Dermis microvascular lymphatic vessel endothelial cell (primary cell): ENCODE data around the gene HELQ. TPM values are rescaled to one million over a fixed set of nuclear protein-coding genes. Genes with fewer than 3 reads are reported as not detected.
A peak's percentile ranks its signal among the peaks of the same experiment; 100 is the strongest.
"Not testable (repeated sequence)": the region's sequence is repeated elsewhere in the genome, so short reads cannot be mapped to it uniquely, and the experiment has no call there.

Experiments used
- DNase-seq, 2 donors: peaks; one replicate each; pipeline versions ENCODE4 v3.0.0 to v3.0.0-alpha.2; 2010; ENCODE audit warnings: low read depth in 2 of 2
- total RNA-seq: library from RNA; depleted of rRNA; stranded (reverse); fragments of >200 nt; gene quantifications from 2 replicates; pipeline ENCODE4 v1.2.1, GENCODE V29; 2014

HELQ gene
- total RNA-seq, 1 donor from 2014 or later = 8.9 TPM

DNA sequence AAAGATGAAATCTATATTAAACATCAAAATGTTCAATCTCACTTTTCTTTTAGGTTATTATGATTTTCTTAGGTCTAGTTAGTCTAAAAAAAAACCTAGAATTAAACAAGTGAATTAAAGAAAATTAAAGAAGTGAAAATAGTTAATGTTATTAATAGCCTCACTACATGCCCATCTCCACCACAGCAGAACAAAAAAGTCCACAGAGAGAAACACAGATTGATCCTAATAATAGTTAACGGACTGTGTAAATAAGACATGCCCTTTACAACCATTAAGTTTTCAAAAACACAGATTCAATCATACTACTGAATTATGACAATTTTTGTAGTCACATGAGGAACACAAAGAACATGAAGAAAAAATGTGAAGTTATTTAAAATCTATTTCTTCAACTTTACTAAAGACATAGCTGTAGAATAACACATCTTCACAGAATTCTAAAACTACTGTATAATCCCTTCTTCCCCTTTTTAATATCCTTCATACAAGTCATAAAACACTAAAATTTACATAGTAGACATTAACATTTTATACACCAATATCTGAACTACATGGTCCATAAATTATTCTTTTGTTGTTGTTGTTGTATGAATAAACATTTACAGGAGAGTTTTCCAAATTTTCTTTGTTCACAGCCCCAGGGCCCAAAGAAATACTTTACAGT is 15.3 kb downstream of the HELQ start:
- DNase-seq = no peak

DNA sequence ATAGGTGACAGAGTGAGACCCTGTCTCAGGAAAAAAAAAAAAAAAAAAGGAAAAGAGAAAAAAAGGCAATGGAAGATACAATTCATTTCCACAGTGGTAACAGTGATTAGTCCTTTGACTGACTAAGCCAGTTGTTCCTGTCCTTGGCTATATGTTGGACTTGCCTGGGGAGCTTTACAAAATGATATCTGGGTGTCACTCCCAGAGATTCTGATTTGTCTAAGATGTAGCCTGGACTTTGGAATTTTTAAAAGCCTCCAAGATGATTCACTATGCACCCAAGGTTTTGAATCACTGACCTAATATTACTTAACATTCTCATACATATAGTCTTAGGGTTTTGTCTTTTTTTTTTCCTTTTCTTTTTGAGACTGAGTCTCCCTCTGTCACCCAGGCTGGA is 16.9 kb downstream of the HELQ start:
- DNase-seq = no peak

DNA sequence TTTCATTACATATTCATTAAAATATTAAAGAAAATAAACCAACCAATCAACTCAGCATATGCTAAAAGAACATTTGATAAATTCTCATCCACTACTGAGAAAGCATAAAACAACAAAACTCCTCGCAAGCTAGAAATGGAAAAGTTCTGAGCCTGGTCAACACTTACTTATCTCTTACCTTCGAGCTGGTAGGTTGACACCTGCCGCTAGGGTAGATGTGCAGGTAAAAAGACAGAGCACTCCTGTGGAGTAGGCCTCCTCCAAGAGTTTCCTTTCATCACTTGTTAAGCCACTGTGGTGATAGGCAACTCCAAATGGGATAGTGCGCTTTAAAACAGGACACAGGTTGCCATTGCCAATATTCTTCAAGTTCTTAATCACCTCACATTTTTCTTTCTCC is 18.9 kb downstream of the HELQ start:
- DNase-seq = no peak

DNA sequence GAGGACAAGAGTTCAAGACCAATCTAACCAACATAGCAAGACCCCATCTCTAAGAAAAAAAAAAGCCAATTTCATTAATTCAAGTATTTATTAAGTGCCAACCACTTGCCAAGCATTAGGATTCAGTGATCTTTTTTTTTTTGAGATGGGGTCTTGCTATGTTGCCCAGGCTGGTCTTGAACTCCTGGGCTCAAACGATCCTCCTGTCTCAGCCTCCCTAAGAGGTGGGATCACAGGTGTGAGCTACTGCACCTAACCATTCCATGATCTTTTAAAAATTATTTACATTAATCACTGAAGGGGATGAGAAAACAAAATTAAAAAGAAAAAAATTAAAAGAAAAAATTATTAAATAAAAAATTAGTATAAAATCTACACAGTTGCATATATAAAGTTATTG is 24.4 kb downstream of the HELQ start:
- no peak for DNase-seq

DNA sequence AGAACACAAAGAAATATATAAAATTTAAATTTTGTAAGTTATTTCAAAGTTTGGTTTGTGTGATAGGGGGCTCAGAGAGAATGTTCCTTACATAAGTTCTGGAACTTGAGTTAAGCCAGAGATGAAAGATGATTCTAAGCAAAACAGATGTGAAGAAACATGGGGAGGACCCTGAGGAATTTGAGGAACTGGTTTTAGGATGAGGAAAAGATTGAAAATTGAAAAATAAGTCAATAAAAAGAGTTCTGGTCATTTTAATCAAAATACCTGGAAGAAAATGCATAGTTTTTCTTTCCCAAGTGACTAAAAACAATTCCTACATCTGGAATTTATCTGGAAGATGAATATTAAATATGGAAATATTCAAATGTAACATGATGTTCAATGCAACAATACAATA is 37.4 kb downstream of the HELQ start:
- DNase-seq = no peak

DNA sequence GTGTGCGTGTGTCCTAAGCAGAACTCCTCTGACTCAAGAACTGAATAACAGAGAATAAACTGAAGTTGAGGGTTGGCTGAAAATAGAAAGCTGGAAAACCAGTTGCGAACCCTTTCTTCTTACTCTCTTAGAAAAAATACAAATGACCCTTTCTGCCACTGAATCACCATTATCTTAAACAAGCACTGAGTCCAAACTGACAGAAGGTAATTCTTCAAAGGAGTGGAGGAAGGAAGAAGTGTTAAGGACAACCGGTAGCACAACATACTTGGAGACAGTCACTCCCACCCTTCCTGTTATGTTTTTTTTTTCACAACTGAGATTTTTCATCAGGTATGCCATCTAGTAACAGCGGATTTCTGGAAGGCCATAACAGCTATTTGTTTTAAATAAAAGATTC is 38.1 kb downstream of the HELQ start:
- DNase-seq = no peak

DNA sequence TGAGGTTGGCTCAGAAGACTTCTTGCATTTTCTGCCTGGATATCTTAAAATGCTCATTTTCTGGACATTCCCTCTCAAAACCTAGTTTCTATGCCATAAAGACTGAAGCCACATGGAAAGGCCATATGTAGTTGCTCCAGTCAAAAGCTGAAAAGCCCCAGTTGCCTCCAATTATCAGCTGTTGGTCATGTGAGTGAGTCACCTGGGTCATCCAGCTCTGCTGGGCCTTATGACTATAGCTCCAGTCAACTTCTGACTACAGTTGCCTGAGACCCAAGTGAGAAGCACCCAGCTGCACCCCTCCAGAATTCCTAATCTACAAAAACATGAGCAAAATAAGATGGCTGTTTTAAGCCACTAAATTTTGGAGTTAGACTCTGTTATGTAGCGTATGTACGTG is 41.9 kb downstream of the HELQ start:
- DNase-seq = no peak

DNA sequence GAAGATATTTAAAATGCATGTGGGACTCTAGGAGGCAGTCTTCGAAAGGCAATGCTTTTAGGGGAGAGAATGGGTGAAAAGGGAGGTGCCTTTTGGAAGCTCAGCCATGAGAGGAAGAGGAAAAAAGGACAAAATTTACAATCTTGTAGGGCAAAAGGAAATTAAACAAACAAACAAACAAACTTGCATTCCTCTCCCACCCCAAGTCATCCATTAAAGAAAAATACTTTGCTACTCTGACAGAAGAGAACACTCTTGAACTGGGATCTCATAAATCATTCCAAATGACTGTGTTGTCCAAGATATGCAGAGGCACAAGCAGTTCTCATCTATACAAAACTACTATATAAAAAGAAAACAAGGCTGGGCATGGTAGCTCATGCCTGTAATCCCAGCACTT is 46.7 kb downstream of the HELQ start:
- DNase-seq = no peak

DNA sequence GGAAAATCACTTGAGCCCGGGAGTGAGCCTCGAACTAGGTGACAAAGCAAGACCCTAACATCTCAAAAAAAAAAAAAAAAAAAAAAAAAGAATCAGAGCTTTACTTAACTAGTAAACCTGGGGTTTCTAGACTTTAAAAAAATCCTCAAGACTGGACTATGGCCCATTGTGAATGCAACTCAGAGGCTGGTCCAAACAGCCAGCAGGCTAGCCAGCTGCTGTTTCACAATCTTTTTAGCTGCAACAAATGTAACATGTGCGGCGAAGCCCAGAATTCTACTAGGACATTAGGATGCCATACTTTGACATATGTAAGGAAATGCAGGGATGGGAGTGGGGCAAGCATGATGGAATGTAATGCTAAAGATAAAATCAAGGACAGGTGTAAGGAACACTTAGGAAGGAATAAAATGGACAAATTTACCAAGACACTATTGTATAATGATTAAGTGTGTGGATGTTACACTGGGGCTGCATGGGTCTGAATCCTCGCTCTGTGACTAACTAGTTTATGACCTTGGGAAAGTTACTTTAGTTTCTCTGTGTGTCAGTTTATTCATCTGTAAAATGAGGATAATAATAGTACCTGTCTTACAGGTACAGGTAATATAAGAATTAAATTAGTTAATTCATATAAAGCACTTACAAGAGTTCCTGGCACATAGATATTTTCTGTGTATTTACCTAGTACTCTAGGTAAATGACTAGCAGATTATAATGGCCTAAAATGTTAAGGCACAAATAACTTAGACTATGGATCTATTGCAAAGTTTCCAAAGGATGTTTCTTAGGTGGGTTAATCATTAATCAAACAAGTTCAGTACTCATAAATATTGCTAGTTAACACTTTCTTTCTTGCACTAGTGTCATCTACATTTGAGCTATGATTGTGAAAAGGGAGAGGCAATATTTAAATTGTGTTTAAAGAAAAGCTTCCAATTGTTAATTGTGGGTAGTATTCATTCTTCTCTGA is 49.5 kb downstream of the HELQ start:
- DNase-seq = no peak

DNA sequence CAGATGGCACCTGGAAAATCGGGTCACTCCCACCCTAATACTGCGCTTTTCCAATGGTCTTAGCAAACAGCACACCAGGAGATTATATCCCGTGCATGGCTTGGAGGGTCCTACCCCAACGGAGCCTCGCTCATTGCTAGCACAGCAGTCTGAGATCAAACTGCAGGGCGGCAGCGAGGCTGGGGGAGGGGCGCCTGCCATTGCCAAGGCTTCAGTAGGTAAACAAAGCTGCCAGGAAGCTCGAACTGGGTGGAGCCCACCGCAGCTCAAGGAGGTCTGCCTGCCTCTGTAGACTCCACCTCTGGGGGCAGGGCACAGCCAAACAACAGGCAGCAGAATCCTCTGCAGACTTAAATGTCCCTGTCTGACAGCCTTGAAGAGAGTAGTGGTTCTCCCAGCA is 57.5 kb downstream of the HELQ start:
- DNase-seq = not testable (repeated sequence)

DNA sequence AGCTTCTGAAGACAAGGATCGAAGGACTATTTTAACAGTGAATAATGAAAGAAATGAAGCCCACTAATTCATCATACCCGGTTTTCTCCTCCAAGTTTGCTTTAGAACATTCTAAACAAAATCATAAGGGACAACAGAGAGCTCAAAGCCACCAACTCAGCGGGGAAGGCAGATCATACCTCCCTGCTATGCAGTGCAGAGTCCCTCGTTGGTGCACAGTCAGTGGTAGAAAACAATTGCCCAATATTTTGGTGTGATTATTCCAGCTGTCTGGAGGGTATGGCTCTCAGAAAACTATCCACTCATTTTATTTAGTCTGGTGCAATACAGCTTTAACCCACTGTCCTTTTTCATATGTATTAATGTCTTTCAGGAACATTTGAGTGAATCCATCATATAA is 61.7 kb downstream of the HELQ start:
- no peak for DNase-seq

DNA sequence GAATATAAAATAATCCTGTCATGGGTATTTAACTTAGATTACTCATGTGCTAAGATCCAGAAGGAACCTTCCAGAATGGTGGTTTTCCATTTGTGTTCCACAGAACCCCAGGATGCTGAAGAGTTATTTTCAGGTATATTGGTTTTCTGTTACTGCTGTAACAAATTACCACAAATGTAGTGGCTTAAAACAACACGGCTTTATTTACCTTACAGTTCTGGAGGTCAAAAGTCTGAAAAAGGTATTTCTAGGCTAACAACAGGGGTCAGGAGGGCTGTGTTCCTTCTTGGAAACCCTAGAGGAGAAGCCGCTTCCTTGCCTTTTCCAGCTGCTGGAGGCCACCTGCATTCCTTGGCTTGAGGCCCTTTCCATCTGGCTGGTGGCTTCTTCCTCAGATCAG is 63.1 kb downstream of the HELQ start:
- DNase-seq = no peak

DNA sequence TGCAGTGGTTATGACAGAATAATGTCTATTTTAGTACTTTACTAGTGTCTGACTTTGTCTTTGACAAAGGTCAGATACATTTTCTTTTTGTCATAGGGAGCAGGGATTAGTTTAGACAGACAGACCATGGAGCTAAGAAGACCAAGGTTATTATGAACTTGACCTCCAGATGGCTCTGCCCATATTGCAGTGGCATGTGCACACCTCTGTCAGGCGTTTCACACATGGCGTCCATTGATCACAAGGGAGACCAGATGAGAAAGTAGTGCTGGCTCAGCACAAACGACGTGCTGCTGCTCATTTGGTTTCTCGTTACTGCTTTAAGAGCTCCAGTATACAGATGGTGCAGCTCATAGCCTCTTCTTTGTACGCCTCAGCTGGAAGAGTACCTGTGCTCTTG is 64.7 kb downstream of the HELQ start:
- no peak for DNase-seq

DNA sequence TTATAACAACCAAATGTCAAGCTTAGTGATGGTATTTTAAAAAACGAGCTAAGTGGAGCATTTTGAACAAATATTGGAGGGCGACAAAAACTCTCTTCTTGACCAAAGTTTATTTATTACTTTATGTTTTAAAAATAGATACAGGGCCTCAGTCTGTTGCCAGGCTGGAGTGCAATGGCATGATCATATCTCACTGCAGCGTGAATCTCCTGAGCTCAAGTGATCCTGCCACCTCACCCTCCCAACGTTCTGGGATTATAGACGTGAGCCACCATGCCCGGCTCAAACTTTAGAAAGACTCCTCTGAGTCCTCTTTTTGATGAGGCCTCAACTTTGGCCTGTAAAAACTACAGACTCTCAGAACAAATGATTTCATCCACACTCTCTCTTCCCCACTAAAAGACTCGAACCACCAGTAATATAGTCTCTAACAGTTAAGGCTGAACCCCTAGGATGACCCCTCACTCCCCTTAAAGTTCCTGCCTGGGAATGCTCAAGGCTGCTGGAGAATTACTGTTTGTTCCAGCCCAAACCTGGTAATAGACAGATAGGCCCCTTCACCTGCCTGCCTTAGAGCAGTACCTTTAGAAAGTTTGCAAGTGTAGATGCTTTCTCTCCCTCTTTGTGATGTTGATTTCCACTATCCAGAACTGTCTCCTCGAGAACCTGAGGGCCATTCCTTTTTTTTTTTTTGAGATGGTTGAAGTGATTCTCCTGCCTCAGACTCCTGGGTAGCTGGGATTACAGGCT is 65.7 kb downstream of the HELQ start:
- no peak for DNase-seq

DNA sequence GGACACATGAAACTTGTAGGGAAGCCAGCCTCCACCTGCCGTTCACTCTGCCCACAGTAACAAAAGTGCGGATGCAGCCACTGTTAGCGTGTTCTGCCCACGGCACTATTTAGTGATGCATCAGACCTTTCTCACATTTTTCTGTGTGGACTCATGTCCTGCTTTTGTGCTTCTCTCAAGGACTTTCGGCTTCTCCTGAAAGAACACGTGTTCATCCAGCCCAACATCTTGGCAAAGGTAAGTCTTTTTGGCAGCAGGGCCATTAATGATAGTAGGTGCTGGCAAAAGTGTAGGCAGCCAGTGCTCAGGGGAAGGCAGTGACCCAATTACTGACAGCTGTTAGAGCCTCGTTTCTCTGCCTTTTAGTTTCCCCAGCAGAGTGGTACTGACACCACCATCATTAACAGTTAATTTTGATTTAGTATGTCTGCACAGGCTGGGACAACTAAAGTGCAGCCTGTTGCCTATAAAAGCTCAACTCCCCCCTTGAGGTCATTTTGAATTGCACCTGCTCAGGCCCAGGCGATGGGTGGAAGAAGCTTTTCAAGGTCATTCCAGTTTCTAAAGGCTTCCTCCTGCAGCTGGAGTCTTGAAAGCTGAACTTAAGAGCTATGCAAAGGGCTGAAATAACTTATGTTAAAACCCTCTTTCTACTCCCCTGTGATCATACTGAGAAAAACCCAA is 66.4 kb downstream of the HELQ start:
- DNase-seq = no peak

DNA sequence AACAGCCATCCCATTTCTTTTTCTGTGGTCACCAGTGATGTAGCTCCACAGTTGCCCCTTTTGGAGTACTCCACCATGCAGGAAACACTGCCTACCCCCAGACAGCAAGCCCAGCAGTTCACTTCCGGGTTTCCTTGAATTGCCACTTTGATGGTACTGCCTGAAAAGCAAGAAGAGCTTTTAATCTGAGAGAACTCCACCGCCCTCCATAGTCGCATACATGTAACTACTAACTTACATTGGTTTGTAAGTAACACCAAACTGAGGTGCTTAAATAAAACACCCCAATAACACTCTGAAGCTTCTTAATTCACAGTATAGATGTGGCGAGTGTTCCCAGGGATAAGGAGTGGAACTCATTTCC is 67.3 kb downstream of the HELQ start:
- DNase-seq = peak; percentile 5 to 7

DNA sequence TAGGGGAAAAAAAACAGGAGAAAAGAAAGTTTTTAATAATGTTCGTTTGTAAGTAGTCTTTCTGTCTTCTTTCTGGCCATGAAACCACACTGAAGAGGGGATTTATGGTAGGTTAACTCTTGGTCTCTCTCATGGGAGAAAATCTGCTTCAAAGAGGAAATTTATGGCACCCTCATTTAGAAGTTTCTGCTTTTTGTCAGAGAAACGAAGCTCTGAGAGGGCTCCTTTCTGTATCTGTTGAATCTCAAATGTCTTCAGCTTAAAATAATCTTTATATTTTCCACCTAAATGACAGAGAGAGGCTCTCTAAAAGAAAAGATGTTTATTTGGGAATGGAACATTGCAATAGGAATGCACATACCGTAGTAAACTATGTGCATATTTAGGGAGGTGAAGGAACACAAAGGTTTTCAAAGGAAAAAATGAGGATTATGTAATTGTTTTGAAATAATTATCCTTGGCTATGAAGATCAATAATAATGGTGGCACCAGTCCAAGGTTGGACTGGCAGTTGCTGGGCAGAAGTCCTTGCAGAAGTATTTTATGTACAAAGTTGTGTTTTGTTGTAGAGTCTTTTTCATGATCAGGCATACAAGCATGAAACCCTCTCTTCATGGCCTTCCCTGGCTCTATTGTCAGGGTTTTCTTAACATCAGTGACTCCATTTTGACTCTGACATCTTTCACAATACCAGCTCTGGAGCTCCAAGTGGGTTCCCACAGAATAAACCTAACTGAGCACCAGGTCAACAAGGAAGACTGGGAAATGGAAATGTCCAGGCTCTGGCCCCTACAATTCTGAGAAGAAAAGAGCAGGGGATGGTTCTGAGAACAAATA is 67.9 kb downstream of the HELQ start:
- DNase-seq = no peak

DNA sequence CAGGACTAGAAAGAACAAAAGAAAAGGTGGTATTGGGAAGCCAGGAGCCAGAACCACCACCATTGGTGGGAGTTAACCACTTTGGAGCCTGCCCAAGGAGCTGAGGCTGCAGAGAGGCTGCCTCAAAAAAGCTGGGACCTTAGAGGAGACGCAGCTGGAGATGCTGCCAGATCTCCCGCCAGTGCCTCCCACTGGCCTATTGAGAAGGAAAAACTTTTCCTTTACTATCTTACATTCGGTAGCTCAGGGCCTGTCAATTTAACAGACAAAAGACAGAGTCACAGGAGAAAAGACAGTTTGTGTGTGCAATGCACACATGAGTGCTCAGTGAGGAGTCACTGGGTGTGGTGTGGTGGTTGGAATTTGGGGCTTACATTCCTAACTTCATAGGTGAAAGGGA is 68.6 kb downstream of the HELQ start:
- DNase-seq = no peak

DNA sequence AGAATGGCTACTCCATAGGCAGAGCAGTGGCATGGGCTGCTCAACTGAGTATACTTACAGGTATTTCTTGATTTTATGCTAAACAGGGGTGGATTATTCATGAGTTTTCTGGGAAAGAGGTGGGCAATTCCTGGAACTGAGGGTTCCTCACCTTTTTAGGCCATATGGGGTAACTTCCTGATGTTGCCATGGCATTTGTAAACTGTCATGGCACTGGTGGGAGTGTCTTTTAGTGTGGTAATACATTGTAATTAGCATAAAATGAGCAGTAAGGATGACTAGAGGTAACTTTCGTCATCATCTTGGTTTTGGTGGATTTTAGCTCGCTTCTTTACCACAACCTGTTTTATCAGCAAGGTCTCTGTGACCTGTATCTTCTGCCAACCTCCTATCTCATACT is 72.8 kb downstream of the HELQ start:
- no peak for DNase-seq

DNA sequence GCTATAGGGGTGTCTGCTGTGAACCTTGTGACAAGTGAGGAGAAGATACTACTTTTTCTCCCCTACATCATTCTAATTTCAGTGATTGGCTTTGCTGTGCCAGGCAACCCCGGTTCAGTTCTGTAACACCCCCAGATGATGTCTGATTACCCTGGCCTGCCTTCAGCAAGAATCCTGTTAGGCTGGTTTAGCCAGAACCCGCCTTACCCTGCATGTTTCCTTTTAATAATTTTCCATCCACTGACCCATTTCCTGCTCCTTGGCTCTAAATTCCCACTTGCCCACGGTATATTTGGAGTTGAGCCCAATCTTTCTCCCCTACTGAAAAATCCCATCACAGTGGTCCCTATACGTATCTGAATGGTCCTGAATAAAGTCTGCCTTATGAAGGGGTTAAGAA is 74.5 kb downstream of the HELQ start:
- no peak for DNase-seq

DNA sequence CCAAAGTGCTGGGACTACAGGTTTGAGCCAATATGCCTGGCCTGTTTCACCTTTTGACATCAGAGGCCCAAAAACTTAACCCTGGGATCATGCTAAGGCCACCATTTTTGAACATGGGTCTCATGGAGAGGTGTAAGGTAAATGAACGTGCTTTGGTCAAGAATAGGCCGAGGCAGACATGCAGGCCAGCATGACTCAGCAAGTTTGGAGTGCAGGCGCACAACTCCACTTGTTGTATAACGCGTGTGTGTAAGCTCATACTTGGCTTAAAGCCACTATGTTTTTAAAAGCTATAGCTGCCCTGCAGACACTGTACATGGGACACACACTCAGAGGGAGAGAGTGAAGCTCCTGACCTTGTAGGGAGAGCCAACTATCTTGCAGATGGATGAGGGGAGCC is 77.2 kb downstream of the HELQ start:
- DNase-seq = no peak
